ENCODE data around the gene MAN1C1.

DNA sequence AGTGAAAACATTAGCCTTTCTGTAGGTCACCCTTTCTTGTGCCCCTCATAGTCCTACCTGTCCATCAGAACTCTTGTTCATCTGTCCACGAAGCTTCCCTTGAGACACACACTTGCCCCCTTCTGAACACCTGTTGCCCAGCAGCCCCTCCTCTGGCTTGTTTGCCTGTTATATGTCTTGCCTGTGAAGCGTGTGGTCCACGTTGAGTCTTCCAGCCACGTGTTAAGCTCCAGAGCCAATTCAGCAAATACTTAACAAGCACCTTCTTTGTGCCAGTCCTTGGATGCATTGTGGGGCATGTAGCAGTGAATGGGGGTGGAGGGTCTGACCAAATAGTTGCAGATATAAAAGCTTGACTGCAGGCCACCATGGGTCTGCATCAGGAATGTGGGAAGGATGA is 66.6 kb downstream of the MAN1C1 start:
- TF ChIP-seq POLR2AphosphoS5 (IDR thresholded peaks at IDR 0.05), result no peak
- TF ChIP-seq, protein P1, sequence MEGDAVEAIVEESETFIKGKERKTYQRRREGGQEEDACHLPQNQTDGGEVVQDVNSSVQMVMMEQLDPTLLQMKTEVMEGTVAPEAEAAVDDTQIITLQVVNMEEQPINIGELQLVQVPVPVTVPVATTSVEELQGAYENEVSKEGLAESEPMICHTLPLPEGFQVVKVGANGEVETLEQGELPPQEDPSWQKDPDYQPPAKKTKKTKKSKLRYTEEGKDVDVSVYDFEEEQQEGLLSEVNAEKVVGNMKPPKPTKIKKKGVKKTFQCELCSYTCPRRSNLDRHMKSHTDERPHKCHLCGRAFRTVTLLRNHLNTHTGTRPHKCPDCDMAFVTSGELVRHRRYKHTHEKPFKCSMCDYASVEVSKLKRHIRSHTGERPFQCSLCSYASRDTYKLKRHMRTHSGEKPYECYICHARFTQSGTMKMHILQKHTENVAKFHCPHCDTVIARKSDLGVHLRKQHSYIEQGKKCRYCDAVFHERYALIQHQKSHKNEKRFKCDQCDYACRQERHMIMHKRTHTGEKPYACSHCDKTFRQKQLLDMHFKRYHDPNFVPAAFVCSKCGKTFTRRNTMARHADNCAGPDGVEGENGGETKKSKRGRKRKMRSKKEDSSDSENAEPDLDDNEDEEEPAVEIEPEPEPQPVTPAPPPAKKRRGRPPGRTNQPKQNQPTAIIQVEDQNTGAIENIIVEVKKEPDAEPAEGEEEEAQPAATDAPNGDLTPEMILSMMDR (IDR thresholded peaks at IDR 0.05), result no peak
- TF ChIP-seq POLR2A (IDR thresholded peaks at IDR 0.05), result no peak

Measured in sigmoid colon (tissue), 4 donors.